Keratinocyte (primary cell): ENCODE results near the gene PPIP5K2. TPM values are rescaled to one million over a fixed set of nuclear protein-coding genes. Genes with fewer than 3 reads are reported as not detected.

Experiments
- DNase-seq: peaks from one replicate; pipeline ENCODE4 v3.0.0-alpha.2; 2011; ENCODE audit warnings: low read depth, missing footprints, low spot score
- FAIRE-seq: peaks from 2 replicates; lab custom pipeline; 2011; peaks lifted over from hg19 to GRCh38; lab: Jason Lieb, UNC
- H2AFZ ChIP-seq: 2 replicates; pipeline ENCODE4 v1.6.0; 2012; ENCODE audit warnings: low read length, control low read depth, inconsistent platforms; ENCODE audit not compliant: control insufficient read depth
- H3K27ac ChIP-seq: 2 replicates; pipeline ENCODE4 v1.5.1; 2011; ENCODE audit warnings: low read length; ENCODE audit not compliant: control insufficient read depth, insufficient read depth
- H3K27me3 ChIP-seq: 3 replicates; pipeline ENCODE4 v1.6.0; 2011; ENCODE audit warnings: low read length; ENCODE audit not compliant: control insufficient read depth, insufficient read depth; ENCODE audit errors: extremely low read depth
- H3K36me3 ChIP-seq, 2 experiments: 2 replicates in 1 of 2; 3 replicates in 1 of 2; pipeline ENCODE4 v1.5.1; 2011; ENCODE audit warnings: low read length in 2 of 2, mild to moderate bottlenecking in 1 of 2; ENCODE audit not compliant: control insufficient read depth in 2 of 2, insufficient read depth in 2 of 2; ENCODE audit errors: extremely low read depth in 1 of 2
- H3K4me1 ChIP-seq: 3 replicates; pipeline ENCODE4 v1.5.1; 2011; ENCODE audit warnings: low read length; ENCODE audit not compliant: control insufficient read depth, insufficient read depth; ENCODE audit errors: extremely low read depth
- H3K4me2 ChIP-seq: 3 replicates; pipeline ENCODE4 v1.6.0; 2011; ENCODE audit warnings: low read depth, low read length; ENCODE audit not compliant: control insufficient read depth, insufficient read depth; ENCODE audit errors: extremely low read depth
- H3K4me3 ChIP-seq, 3 experiments: fragments of 200-600 bp in 1 of 3; sonication (generic) in 1 of 3; 2 replicates in 2 of 3; 3 replicates in 1 of 3; pipeline ENCODE4 v1.5.1; 2011 to 2016; ENCODE audit warnings: low read length in 3 of 3, mild to moderate bottlenecking in 3 of 3, control low read depth in 2 of 3, inconsistent platforms in 1 of 3, low read depth in 1 of 3, mixed read lengths in 1 of 3, mixed run types in 1 of 3, moderate library complexity in 1 of 3; ENCODE audit not compliant: control insufficient read depth in 2 of 3, insufficient read depth in 2 of 3; ENCODE audit errors: extremely low read depth in 1 of 3
- H3K79me2 ChIP-seq: 2 replicates; pipeline ENCODE4 v1.6.0; 2012; ENCODE audit warnings: low read length; ENCODE audit not compliant: control insufficient read depth, insufficient read depth
- H3K9ac ChIP-seq: 3 replicates; pipeline ENCODE4 v1.6.0; 2011; ENCODE audit warnings: low read length; ENCODE audit not compliant: control insufficient read depth, insufficient read depth; ENCODE audit errors: extremely low read depth
- H3K9me1 ChIP-seq: 3 replicates; pipeline ENCODE4 v1.6.0; 2011; ENCODE audit warnings: low read length; ENCODE audit not compliant: control insufficient read depth, insufficient read depth; ENCODE audit errors: extremely low read depth
- H3K9me3 ChIP-seq: 2 replicates; pipeline ENCODE4 v1.5.1; 2012; ENCODE audit warnings: low read depth, low read length; ENCODE audit not compliant: control insufficient read depth
- H4K20me1 ChIP-seq: 3 replicates; pipeline ENCODE4 v1.6.0; 2011; ENCODE audit warnings: low read length; ENCODE audit not compliant: control insufficient read depth, insufficient read depth; ENCODE audit errors: extremely low read depth
- EZH2 ChIP-seq: IDR thresholded peaks from one replicate; pipeline ENCODE4 v1.6.1; 2012; ENCODE audit warnings: inconsistent platforms, mild to moderate bottlenecking, low read length, moderate library complexity
- dilution Hi-C: fragments of 300-500 bp; cut with MboI; formaldehyde crosslinking; loops from one replicate; pipeline ENCODE4 v1.7.0; 2020; ENCODE audit warnings: low sequenced_read_pairs; ENCODE audit not compliant: extremely low pct_ligation_motif_present
- polyA plus RNA-seq, 5 experiments: library from polyadenylated mRNA; depleted of rRNA in 3 of 5; stranded (reverse) in 3 of 5; stranded (forward) in 1 of 5; unstranded in 1 of 5; fragments of >200 nt; gene quantifications; 1 replicate in 1 of 5; 2 replicates in 3 of 5; 3 replicates in 1 of 5; pipeline versions ENCODE4 v1.2.1 to v1.2.3, GENCODE V29; 2011 to 2012; ENCODE audit warnings: missing spikeins in 2 of 5, low read depth in 1 of 5, low replicate concordance in 1 of 5
- TF ChIP-seq, protein P1 (sequence below), 3 experiments: IDR thresholded peaks in 1 of 3; conservative IDR thresholded peaks in 1 of 3; optimal IDR thresholded peaks in 1 of 3; 2 replicates in 2 of 3; 3 replicates in 1 of 3; pipeline versions ENCODE3 to v1.5.1; 2011; ENCODE audit warnings: low read length in 3 of 3, mild to moderate bottlenecking in 3 of 3, moderate library complexity in 2 of 3, control low read depth in 1 of 3, inconsistent platforms in 1 of 3; ENCODE audit not compliant: insufficient read depth in 2 of 3; ENCODE audit errors: extremely low read depth in 1 of 3

Gene PPIP5K2
- polyA plus RNA-seq, 1 donor (not counting 4 experiments of a cell fraction or from before 2014, with no cell fraction given), result 27.8 TPM

DNA sequence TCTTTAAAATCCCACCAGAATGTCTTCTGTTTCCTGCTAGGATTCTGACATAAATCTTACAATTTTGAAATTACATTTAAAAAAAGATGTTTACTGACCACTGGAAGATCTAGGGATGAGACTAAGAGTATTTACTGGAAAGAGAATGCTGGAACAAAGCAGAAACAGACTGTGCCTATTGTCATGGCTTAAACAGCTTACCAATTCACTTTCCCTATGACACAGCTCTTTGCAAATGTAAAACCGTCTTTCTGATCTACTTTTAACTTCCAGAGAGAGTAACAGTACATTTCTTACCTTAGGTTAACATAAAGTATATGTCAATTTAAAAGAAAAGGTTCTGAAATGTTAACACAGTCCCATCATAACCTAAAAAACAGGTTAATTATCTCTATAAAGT is 10.8 kb upstream of the PPIP5K2 start:
- no peak for DNase-seq
- Histone ChIP-seq H3K9ac (no peak overlapping the region), H4K20me1 (no peaks in the 10 kb centered on the region), H3K4me1 (no peaks in the 10 kb centered on the region), H3K9me1 (no peaks in the 10 kb centered on the region), H3K27ac (no peak overlapping the region), H3K4me2 (no peak overlapping the region), H3K27me3 (no peaks in the 10 kb centered on the region), H3K79me2 (peaks cover 2% of the 10 kb centered on the region), H3K9me3 (no peaks in the 10 kb centered on the region), H2AFZ (no peak overlapping the region), H3K4me3 (no peak overlapping the region), H3K36me3 (no peaks in the 10 kb centered on the region)
- no peak for FAIRE-seq
- dilution Hi-C loops, result no loop called here
- TF ChIP-seq, protein P1, sequence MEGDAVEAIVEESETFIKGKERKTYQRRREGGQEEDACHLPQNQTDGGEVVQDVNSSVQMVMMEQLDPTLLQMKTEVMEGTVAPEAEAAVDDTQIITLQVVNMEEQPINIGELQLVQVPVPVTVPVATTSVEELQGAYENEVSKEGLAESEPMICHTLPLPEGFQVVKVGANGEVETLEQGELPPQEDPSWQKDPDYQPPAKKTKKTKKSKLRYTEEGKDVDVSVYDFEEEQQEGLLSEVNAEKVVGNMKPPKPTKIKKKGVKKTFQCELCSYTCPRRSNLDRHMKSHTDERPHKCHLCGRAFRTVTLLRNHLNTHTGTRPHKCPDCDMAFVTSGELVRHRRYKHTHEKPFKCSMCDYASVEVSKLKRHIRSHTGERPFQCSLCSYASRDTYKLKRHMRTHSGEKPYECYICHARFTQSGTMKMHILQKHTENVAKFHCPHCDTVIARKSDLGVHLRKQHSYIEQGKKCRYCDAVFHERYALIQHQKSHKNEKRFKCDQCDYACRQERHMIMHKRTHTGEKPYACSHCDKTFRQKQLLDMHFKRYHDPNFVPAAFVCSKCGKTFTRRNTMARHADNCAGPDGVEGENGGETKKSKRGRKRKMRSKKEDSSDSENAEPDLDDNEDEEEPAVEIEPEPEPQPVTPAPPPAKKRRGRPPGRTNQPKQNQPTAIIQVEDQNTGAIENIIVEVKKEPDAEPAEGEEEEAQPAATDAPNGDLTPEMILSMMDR (optimal IDR thresholded peaks at IDR 0.05 in 1 of 3, IDR thresholded peaks at IDR 0.05 in 1 of 3, conservative IDR thresholded peaks at IDR 0.05 in 1 of 3; ENCODE audit: extremely low read depth in 1 of 3, insufficient read depth in 2 of 3, low read length in 3 of 3), result no peak
- no peak for TF ChIP-seq EZH2

DNA sequence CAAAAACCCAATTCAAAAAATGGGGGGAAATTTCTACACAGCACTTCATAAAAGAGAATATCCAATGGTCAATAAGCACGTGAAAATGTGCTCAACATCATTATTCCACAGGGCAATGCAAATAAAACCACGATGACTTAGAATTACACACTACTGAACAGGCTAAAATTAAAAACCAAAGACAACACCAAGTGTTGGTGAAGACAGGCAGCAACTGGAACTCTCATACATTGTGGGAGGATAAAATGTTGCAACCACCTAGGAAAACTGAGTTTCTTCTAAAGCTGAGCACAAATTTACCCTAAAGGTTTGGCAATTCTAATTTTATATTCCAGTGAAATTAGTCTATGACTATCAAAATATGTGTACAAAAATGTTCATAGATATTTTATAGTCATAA is 9.7 kb upstream of the PPIP5K2 start:
- Histone ChIP-seq H3K27ac (no peak overlapping the region), H3K4me2 (no peak overlapping the region), H3K9ac (no peak overlapping the region), H2AFZ (no peak overlapping the region), H4K20me1 (no peaks in the 10 kb centered on the region), H3K4me1 (no peaks in the 10 kb centered on the region), H3K27me3 (no peaks in the 10 kb centered on the region), H3K36me3 (no peaks in the 10 kb centered on the region), H3K79me2 (peaks cover 9% of the 10 kb centered on the region), H3K9me1 (no peaks in the 10 kb centered on the region), H3K4me3 (no peak overlapping the region), H3K9me3 (no peaks in the 10 kb centered on the region)
- DNase-seq (no peak), FAIRE-seq (no peak)
- dilution Hi-C loops, result no loop called here
- TF ChIP-seq EZH2, result no peak
- TF ChIP-seq, protein P1 (optimal IDR thresholded peaks at IDR 0.05 in 1 of 3, IDR thresholded peaks at IDR 0.05 in 1 of 3, conservative IDR thresholded peaks at IDR 0.05 in 1 of 3; ENCODE audit: extremely low read depth in 1 of 3, insufficient read depth in 2 of 3, low read length in 3 of 3), result no peak
